Upper lobe of left lung (tissue), 6 donors: ENCODE results near the gene SATB1. TPM values are rescaled to one million over a fixed set of nuclear protein-coding genes. Genes with fewer than 3 reads are reported as not detected.

Source experiments
- ATAC-seq, 2 donors: fragments of 200-7000 bp; cut with Tn5 transposase; one replicate each; pipeline ENCODE4 v1.9.1; 2022; ENCODE audit warnings: mild to moderate bottlenecking in 2 of 2, moderate library complexity in 2 of 2; ENCODE audit not compliant: low FRiP score in 2 of 2
- DNase-seq, 2 donors: peaks; one replicate each; pipeline ENCODE4 v3.0.0-alpha.2; 2019 to 2020
- H3K27ac ChIP-seq, 4 donors: fragments of 200-600 bp; sonication (generic); one replicate each; pipeline ENCODE4 v1.5.1; 2016 to 2019
- H3K27me3 ChIP-seq, 4 donors: fragments of 200-600 bp; sonication (generic); one replicate each; pipeline ENCODE4 v1.5.1; 2017 to 2019
- H3K36me3 ChIP-seq, 4 donors: fragments of 200-600 bp; sonication (generic); one replicate each; pipeline ENCODE4 v1.5.1; 2016 to 2019
- H3K4me1 ChIP-seq, 4 donors: fragments of 200-600 bp; sonication (generic); one replicate each; pipeline ENCODE4 v1.5.1; 2018 to 2019
- H3K4me3 ChIP-seq, 4 donors: fragments of 200-600 bp; sonication (generic); one replicate each; pipeline ENCODE4 v1.5.1; 2017 to 2019; ENCODE audit warnings: mild to moderate bottlenecking in 2 of 4, moderate library complexity in 1 of 4
- H3K9me3 ChIP-seq, 4 donors: fragments of 200-600 bp; sonication (generic); one replicate each; pipeline ENCODE4 v1.5.1; 2018 to 2019
- CTCF ChIP-seq, 6 experiments: fragments of 450-650 bp in 4 of 6; fragments of 200-600 bp in 2 of 6; sonication (generic) in 2 of 6; IDR thresholded peaks; one replicate each; pipeline ENCODE4 v1.5.1; 2016 to 2019; ENCODE audit warnings: antibody characterized with exemption in 6 of 6
- EP300 ChIP-seq, 4 donors: sonication (generic); formaldehyde crosslinking; IDR thresholded peaks; one replicate each; pipeline ENCODE4 v1.5.1; 2017; ENCODE audit warnings: antibody characterized with exemption in 4 of 4, control low read depth in 2 of 4
- POLR2A ChIP-seq, 4 donors: fragments of 450-650 bp; IDR thresholded peaks; one replicate each; pipeline ENCODE4 v1.5.1; 2016 to 2017; ENCODE audit warnings: antibody characterized with exemption in 4 of 4, mild to moderate bottlenecking in 2 of 4
- POLR2AphosphoS5 ChIP-seq, 2 donors: sonication (generic); formaldehyde crosslinking; IDR thresholded peaks; one replicate each; pipeline ENCODE4 v1.5.1; 2017; ENCODE audit warnings: antibody characterized with exemption in 2 of 2
- WGBS, 2 donors: methylation state at CpG; one replicate each; pipeline ENCODE4 v1.1.5; 2017 to 2018; 5-methylcytosine and 5-hydroxymethylcytosine counted together
- total RNA-seq, 6 donors: library from RNA; depleted of rRNA in 4 of 6; stranded (reverse); fragments of >200 nt in 4 of 6; gene quantifications; one replicate each; pipeline versions ENCODE4 v1.1.0 to v1.2.1, GENCODE V29; 2016 to 2021
- donor health status: DM: no; HTN: no; CAD: no; lungs with moderate emphysema.
- donor health status: DM: no; HTN: yes; CAD: no; lungs with severe emphysema.

Gene SATB1
- total RNA-seq, 6 donors from 2014 or later = 25.4 to 80.7 (median 45.0) TPM

DNA sequence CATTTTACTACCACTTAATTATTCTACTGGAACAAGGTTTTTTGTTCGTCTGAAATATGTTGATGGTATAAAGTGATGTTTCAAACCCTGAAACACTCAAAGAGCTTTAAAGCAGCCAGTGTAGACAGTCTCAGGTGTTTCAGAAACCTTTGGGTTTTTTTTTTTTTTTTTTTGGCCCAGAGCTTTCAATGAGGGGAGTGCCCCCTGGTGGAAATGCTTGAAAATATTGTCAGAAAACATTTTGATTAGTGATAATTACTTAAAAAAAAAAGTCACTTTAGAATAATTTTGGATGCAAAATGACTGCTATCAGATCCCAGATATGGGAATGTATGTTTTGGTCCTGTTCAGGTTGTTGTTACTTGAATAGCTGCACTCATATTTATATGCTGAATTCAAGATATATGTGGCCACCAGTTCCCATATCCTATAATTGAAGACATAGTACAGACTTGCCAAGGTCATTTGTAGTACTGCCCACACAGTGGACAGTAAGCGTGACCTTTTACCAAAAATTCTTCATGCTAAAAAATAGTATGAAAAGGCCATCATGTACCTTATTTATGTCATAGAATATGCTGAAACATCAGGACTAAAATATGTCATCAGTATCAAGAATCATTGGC, 35.9 kb downstream of the SATB1 start:
- ATAC-seq (no peak), DNase-seq (no peak)
- no peak for TF ChIP-seq EP300 (IDR thresholded peaks at IDR 0.05)
- TF ChIP-seq CTCF (IDR thresholded peaks at IDR 0.05) = peak in 5 of 6 experiments; percentile 13 to 40 (median 22)
- no peak for TF ChIP-seq POLR2A (IDR thresholded peaks at IDR 0.05)
- no peak for TF ChIP-seq POLR2AphosphoS5 (IDR thresholded peaks at IDR 0.05)

GRCh38 chr3:18386274-18386890, 38.8 kb downstream of the SATB1 start:
- no peak overlapping the region for H3K4me3 ChIP-seq
- no peak overlapping the region for H3K27ac ChIP-seq
- TF ChIP-seq POLR2A (IDR thresholded peaks at IDR 0.05) (no peak), CTCF (IDR thresholded peaks at IDR 0.05) (no peak), POLR2AphosphoS5 (IDR thresholded peaks at IDR 0.05) (no peak), EP300 (IDR thresholded peaks at IDR 0.05) (no peak)
- no peaks in the 10 kb centered on the region for H3K4me1 ChIP-seq
- H3K36me3 ChIP-seq = peaks cover 0 to 20% (median 4%) of the 10 kb centered on the region in 4 donors
- WGBS, 2 donors = 93 to 98% methylated on average over 9 of the region's 9 CpGs
- DNase-seq = no peak
- ATAC-seq = no peak
- H3K9me3 ChIP-seq = no peaks in the 10 kb centered on the region
- no peaks in the 10 kb centered on the region for H3K27me3 ChIP-seq

More for the DNA sequence above, 35.9 kb downstream of the SATB1 start:
- Histone ChIP-seq H3K36me3 (peaks cover 0 to 21% (median 6%) of the 10 kb centered on the region in 4 donors), H3K4me1 (no peaks in the 10 kb centered on the region), H3K27ac (no peak overlapping the region), H3K4me3 (no peak overlapping the region), H3K27me3 (no peaks in the 10 kb centered on the region), H3K9me3 (no peaks in the 10 kb centered on the region)
- WGBS, 2 donors = 46 to 51% methylated on average over 2 of the region's 2 CpGs

- H3K4me1 ChIP-seq = no peaks in the 10 kb centered on the region
- H3K27me3 ChIP-seq = no peaks in the 10 kb centered on the region
- H3K4me3 ChIP-seq = no peak overlapping the region
- no peak overlapping the region for H3K27ac ChIP-seq
- WGBS, 2 donors = 82 to 84% methylated on average over 4 of the region's 4 CpGs
- H3K36me3 ChIP-seq = peaks cover 0 to 20% (median 4%) of the 10 kb centered on the region in 4 donors
- DNase-seq (no peak), ATAC-seq (no peak)
- no peaks in the 10 kb centered on the region for H3K9me3 ChIP-seq
- TF ChIP-seq EP300 (IDR thresholded peaks at IDR 0.05) (no peak), POLR2A (IDR thresholded peaks at IDR 0.05) (no peak), CTCF (IDR thresholded peaks at IDR 0.05) (no peak), POLR2AphosphoS5 (IDR thresholded peaks at IDR 0.05) (no peak)
Observed at GRCh38 chr3:18385706-18386105, 39.4 kb downstream of the SATB1 start.

- TF ChIP-seq POLR2A (IDR thresholded peaks at IDR 0.05) = no peak
- TF ChIP-seq POLR2AphosphoS5 (IDR thresholded peaks at IDR 0.05) = no peak
- TF ChIP-seq EP300 (IDR thresholded peaks at IDR 0.05) = no peak
- TF ChIP-seq CTCF (IDR thresholded peaks at IDR 0.05) = no peak
- Histone ChIP-seq H3K9me3 (no peaks in the 10 kb centered on the region), H3K4me1 (no peaks in the 10 kb centered on the region), H3K4me3 (no peak overlapping the region), H3K27ac (no peak overlapping the region), H3K27me3 (no peaks in the 10 kb centered on the region), H3K36me3 (peaks cover 0 to 21% (median 4%) of the 10 kb centered on the region in 4 donors)
- DNase-seq (no peak), ATAC-seq (no peak)
Observed at GRCh38 chr3:18382760-18383369, 42.3 kb downstream of the SATB1 start.
